Mucosa of descending colon (tissue), 3 donors: ENCODE data around the gene CREB5. TPM values are rescaled to one million over a fixed set of nuclear protein-coding genes. Genes with fewer than 3 reads are reported as not detected.

ENCODE experiments used
- ATAC-seq: fragments of 200-7000 bp; cut with Tn5 transposase; one replicate; pipeline ENCODE4 v1.9.1; 2020; ENCODE audit warnings: mild to moderate bottlenecking, moderate library complexity
- DNase-seq, 3 donors: peaks; one replicate each; pipeline ENCODE4 v3.0.0-alpha.2; 2020
- H3K36me3 ChIP-seq: fragments of 200-600 bp; one replicate; pipeline ENCODE4 v1.8.0; 2021; ENCODE audit warnings: low read depth, mild to moderate bottlenecking
- H3K4me1 ChIP-seq: fragments of 200-600 bp; one replicate; pipeline ENCODE4 v1.8.0; 2021; ENCODE audit warnings: low read depth, mild to moderate bottlenecking
- H3K4me3 ChIP-seq: fragments of 200-600 bp; one replicate; pipeline ENCODE4 v1.8.0; 2021; ENCODE audit warnings: mild to moderate bottlenecking
- H3K9me3 ChIP-seq: fragments of 200-600 bp; one replicate; pipeline ENCODE4 v1.8.0; 2021; ENCODE audit warnings: mild to moderate bottlenecking
- CTCF ChIP-seq: fragments of 200-600 bp; IDR thresholded peaks from one replicate; pipeline ENCODE4 v1.8.0; 2022; ENCODE audit warnings: antibody characterized with exemption, mild to moderate bottlenecking
- intact Hi-C, 2 donors: fragments of 100-400 bp; cut with DNase I in 1 of 2; cut with micrococcal nuclease in 1 of 2; formaldehyde crosslinking; loops; one replicate each; pipeline versions ENCODE4 v1.11.0 to v1.11.1; 2022; cut with DNase I, micrococcal nuclease
- total RNA-seq, 3 donors: library from RNA; stranded (reverse); fragmentation: NEBNext Ultra II Directional in 2 of 3; extraction: Animal tissue kit (Norgen Biotek cat#: 25700) in 2 of 3; gene quantifications; one replicate each; pipeline versions ENCODE4 v1.2.1 to v1.2.4, GENCODE V29; 2021 to 2023
- donor health status: DM: no; HTN: no; CAD: no; lungs with moderate emphysema.
- donor health status: DM: no; HTN: no; CAD: no.
- donor health status: DM: no; HTN: yes; CAD: no.

The CREB5 gene
- total RNA-seq, 3 donors from 2014 or later: 0.61 to 5.4 (median 1.9) TPM

GRCh38 chr7:28618383-28618782 lies 206.1 kb downstream of the CREB5 start:
- no peaks in the 10 kb centered on the region for H3K9me3 ChIP-seq
- no peak overlapping the region for H3K4me3 ChIP-seq
- no peak for ATAC-seq
- no peaks in the 10 kb centered on the region for H3K36me3 ChIP-seq
- no peaks in the 10 kb centered on the region for H3K4me1 ChIP-seq
- no peak for TF ChIP-seq CTCF
- intact Hi-C loops: no loop called here
- DNase-seq: no peak

DNA sequence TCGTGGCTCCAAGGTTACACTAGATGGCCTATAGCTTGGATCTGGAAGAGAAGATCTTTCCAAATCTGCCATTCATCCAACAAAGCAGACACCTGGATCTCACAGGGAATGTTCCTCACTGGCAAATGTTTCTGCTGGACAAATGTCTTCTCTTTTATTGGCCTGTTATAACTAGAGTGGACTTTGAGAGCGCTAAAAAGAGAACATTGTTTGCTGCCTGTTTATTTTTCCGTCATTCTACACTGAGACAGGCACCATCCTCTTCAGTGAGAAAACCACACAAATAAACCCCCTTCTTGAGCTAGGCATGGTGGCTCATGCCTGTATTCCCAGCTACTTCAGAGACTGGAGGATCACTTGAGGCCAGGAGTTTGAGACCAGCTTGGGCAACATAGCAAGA lies 206.9 kb downstream of the CREB5 start:
- intact Hi-C loops: no loop called here
- DNase-seq (no peak), ATAC-seq (peak; percentile 73)
- TF ChIP-seq CTCF: no peak
- H3K4me1 ChIP-seq: no peaks in the 10 kb centered on the region
- H3K9me3 ChIP-seq: no peaks in the 10 kb centered on the region
- H3K36me3 ChIP-seq: no peaks in the 10 kb centered on the region
- H3K4me3 ChIP-seq: no peak overlapping the region

- Histone ChIP-seq H3K4me3 (no peak overlapping the region), H3K9me3 (no peaks in the 10 kb centered on the region), H3K4me1 (no peaks in the 10 kb centered on the region), H3K36me3 (no peaks in the 10 kb centered on the region)
- no peak for TF ChIP-seq CTCF
- ATAC-seq: no peak
- intact Hi-C loops: no loop called here
- no peak for DNase-seq
Measured at GRCh38 chr7:28621369-28621841, 209.1 kb downstream of the CREB5 start.

- Histone ChIP-seq H3K4me1 (no peaks in the 10 kb centered on the region), H3K36me3 (no peaks in the 10 kb centered on the region), H3K4me3 (no peak overlapping the region), H3K9me3 (no peaks in the 10 kb centered on the region)
- peak; percentile 46 for ATAC-seq
- no peak for TF ChIP-seq CTCF
- intact Hi-C loops: no loop called here
- DNase-seq: no peak
Measured at GRCh38 chr7:28623105-28623730, 210.9 kb downstream of the CREB5 start.

DNA sequence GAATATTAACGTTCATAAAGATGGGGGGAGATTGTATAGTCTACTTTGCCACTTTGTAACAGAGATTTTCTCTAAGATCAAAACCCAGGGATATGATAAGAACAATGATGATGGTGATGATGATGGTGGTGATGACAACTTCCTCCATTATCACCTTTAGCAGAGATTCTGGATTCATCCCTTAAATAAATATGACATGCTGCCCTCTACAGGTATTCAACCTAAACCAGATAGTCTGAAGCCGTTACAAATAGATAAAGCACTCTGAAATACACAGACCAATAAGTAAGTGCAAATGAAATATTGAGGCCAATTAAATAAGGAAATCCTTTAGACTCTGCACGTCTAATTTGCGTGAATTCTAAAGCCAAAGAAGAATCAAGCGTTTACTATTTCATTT lies 211.5 kb downstream of the CREB5 start:
- intact Hi-C loops: no loop called here
- DNase-seq (no peak), ATAC-seq (peak; percentile 20)
- no peaks in the 10 kb centered on the region for H3K36me3 ChIP-seq
- TF ChIP-seq CTCF: no peak
- no peak overlapping the region for H3K4me3 ChIP-seq
- no peaks in the 10 kb centered on the region for H3K4me1 ChIP-seq
- no peaks in the 10 kb centered on the region for H3K9me3 ChIP-seq

- H3K4me3 ChIP-seq: no peak overlapping the region
- no peaks in the 10 kb centered on the region for H3K4me1 ChIP-seq
- ATAC-seq (no peak), DNase-seq (no peak)
- H3K36me3 ChIP-seq: no peaks in the 10 kb centered on the region
- intact Hi-C loops: no loop called here
- no peaks in the 10 kb centered on the region for H3K9me3 ChIP-seq
- no peak for TF ChIP-seq CTCF
Measured at GRCh38 chr7:28625432-28625831, 213.1 kb downstream of the CREB5 start.
